Natural killer cell treated with Interleukin-12 subunit alpha and Interleukin-12 subunit beta and Interleukin-15 and Interleukin-18, amount 100 ng/mL, for 72 hours (primary cell): Measurements from ENCODE around the gene ZNF335. TPM values are rescaled to one million over a fixed set of nuclear protein-coding genes. Genes with fewer than 3 reads are reported as not detected.

Experiments used
- ATAC-seq, 2 donors: fragments of 150-1000 bp; cut with Tn5 transposase in 1 of 2; sonication (Bioruptor Pico), chemical (Tn5 transposase) in 1 of 2; 2 replicates each; pipeline ENCODE4 v1.10.0; 2021
- DNase-seq: peaks from one replicate; pipeline ENCODE4 v3.0.0; 2022; ENCODE audit warnings: low spot score
- H3K27ac Mint-ChIP-seq, 2 donors: 1 replicate in 1 of 2; 2 replicates in 1 of 2; pipeline ENCODE4 v1.8.0; 2022; ENCODE audit warnings: mixed read lengths in 2 of 2, mild to moderate bottlenecking in 1 of 2, moderate library complexity in 1 of 2
- H3K27me3 Mint-ChIP-seq, 2 donors: 1 replicate in 1 of 2; 2 replicates in 1 of 2; pipeline ENCODE4 v1.8.0; 2022; ENCODE audit warnings: mixed read lengths in 2 of 2
- H3K36me3 Mint-ChIP-seq: one replicate; pipeline ENCODE4 v1.8.0; 2022; ENCODE audit warnings: mixed read lengths
- H3K4me1 Mint-ChIP-seq, 2 donors: 1 replicate in 1 of 2; 2 replicates in 1 of 2; pipeline ENCODE4 v1.8.0; 2022; ENCODE audit warnings: low read depth in 2 of 2, mixed read lengths in 2 of 2, mild to moderate bottlenecking in 1 of 2
- H3K4me3 Mint-ChIP-seq: one replicate; pipeline ENCODE4 v1.8.0; 2022; ENCODE audit warnings: mixed read lengths
- H3K9me3 Mint-ChIP-seq: 2 replicates; pipeline ENCODE4 v1.8.0; 2022; ENCODE audit warnings: mixed read lengths
- total RNA-seq, 2 donors: library from RNA; stranded (reverse); gene quantifications; one replicate each; pipeline ENCODE4 v1.2.3, GENCODE V29; 2022

The ZNF335 gene
- total RNA-seq, 2 donors from 2014 or later: 44.4 to 62.6 TPM

DNA sequence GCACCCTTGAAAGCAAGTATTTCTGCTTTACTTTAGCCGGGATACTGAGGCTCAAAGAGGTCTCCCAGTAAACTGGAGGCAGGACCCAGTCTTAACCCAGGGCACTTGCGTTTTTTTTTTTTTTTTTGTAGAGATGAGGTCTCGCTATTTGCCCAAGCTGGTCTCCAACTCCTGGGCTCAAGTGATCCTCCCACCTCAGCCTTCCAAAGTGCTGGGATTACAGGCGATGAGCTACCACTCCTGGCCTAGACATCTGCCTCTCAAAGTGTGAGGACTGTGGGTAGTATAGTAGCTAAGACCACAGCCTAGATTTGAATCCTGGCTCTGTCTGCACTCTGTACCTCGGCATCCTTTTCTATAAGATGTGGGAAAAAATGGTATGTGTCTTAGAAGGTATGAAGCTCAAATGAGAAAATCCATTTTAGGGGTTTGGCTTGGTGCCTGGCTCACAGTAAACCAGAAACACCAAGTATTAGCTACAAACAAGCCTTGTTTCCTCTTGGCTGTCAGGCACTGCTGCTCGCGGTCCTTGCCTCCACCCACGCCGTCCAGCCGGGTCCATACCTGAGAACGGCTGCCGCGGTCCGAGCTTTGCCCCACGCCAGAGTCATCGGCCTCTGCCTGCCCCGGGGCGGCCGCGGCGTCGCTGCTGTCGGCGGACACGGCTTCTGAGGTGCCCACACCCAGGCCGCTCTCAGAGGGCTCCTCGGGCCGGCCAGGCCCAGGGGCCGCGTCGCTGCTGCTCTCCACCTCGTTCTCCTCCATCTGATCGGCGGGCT lies 1.2 kb downstream of the ZNF335 start:
- DNase-seq (no peak), ATAC-seq (peak in 1 of 2 donors; percentile 0)

DNA sequence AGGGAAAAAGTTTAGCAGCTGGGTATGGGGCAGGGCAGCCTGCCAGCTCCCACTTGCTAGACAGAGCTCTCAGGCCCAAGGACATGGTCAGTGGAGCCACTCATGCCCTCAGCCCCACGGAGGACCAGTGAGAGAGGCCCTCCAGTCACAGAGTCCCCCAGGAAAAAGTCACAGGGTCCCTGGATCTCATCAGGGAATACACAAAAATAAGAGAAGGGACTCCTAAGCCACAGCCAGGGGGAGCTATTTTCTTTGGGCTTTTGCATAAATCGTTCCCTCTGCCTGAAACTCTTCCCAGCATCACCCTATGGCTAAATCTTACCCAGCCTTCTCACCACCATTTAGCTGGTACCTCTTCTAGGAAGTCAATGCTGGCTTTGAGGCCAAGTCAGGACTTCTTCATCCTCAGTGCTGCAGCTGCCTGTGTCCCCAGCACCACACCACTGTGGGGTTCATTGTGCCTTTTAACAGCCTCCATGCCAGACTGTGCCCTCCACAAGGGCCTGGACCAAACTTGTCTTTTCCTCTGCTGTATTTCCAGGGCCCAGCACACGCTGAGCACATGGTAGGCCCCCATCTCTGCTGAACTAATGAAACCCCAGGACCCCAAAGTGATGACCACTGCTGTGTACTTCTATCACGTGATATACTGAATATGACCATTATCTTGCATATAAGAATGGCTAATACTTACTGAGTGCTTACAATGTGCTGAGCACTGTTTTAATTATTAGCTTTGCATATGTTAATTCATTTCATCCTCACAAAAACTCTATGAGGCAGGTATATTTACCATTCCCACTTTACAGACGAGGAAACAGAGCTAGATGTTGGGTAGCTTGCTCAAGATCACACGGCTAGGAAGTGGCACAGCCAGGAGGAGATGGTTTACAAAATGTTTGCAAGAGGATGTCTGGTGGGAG lies 2.0 kb downstream of the ZNF335 start:
- ATAC-seq: no peak
- DNase-seq: no peak

More for the DNA sequence above, 1.2 kb downstream of the ZNF335 start:
- Mint-ChIP-seq H3K27ac (peak overlapping the region; percentile 95 to 97), H3K4me3 (peak overlapping the region; percentile 99), H3K36me3 (peaks cover 7% of the 10 kb centered on the region), H3K9me3 (no peaks in the 10 kb centered on the region), H3K27me3 (no peaks in the 10 kb centered on the region), H3K4me1 (peaks cover 15 to 22% of the 10 kb centered on the region in 2 donors)

DNA sequence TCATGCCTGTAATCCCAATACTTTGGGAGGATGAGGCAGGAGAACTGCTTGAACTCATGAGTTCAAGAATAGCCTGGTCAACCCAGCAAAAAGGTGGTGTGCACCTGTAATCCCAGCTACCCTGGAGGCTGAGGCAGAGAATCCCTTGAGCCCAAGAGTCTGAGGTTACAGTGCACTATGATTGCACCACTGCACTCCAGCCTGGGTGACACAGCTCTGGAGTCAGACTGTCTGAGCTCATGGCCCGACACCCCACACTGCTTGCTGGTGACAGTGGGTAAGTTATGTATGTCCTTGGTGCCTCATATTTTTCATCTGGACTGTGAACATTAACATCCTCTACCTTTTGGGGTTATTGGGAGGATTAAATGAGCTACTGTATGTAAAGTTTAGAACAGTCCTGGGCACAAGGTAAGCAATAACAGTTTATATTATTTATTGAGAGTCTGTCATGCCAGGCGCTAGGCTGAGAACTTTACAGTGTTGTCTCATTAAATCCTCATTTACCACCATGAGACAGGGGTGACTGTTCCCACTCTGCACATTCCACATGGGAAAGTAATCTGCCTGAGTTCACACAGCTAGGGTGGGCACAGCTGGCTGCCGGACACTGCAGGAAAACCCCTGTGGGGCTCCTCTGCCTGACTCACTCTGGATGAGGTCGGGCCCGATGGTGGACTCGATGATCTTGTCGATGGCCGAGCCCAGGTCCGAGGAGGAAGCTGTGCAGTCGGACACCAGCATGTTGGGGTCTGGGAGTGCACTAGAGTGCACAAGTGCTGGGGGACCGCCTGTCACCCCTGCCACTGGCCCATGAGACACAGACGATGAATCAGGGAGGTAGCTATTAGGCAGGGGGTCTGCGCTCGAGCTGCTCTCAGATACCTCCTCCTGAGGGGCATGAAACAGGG lies 2.9 kb downstream of the ZNF335 start:
- Mint-ChIP-seq H3K36me3 (peaks cover 10% of the 10 kb centered on the region), H3K27ac (peak overlapping the region in 1 of 2 donors; percentile 95)

More for the DNA sequence above, 2.0 kb downstream of the ZNF335 start:
- Mint-ChIP-seq H3K9me3 (no peaks in the 10 kb centered on the region), H3K36me3 (peaks cover 10% of the 10 kb centered on the region), H3K4me3 (peak overlapping the region; percentile 99), H3K27ac (peak overlapping the region; percentile 95 to 97), H3K27me3 (no peaks in the 10 kb centered on the region), H3K4me1 (peaks cover 17 to 22% of the 10 kb centered on the region in 2 donors)

DNA sequence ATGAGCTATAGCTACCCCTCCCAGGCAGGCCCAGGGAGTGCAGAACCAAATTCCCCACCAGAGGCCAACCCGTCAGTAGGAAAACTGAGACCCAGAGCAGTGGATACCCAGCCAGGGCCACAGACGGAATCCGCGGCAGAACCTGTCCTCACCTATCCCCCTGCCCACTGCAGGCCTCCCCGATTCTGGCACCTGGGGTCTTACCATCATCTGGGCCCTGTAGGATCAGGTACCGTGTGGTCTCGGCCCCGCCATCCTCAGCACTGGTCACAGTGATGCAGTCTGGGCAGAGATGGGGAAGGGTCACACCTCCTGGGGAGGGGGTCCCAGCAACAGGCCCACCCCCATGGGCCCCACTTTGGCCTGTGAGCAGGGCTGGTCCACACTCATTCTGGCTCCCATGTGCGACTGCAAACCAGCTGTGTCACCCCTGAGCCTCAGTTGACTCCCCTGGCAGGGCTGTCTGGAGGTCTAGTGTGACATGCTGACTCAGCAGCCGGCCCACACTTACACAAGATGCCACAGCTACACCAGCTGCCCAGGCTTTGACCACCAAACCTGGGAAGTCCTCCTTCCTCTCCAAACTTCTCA lies 3.8 kb downstream of the ZNF335 start:
- peaks cover 10% of the 10 kb centered on the region for H3K36me3 Mint-ChIP-seq
- DNase-seq (no peak), ATAC-seq (no peak)
- no peak overlapping the region for H3K27ac Mint-ChIP-seq
- no peak overlapping the region for H3K4me3 Mint-ChIP-seq
- no peaks in the 10 kb centered on the region for H3K27me3 Mint-ChIP-seq
- H3K4me1 Mint-ChIP-seq: peaks cover 17 to 22% of the 10 kb centered on the region in 2 donors
- H3K9me3 Mint-ChIP-seq: no peaks in the 10 kb centered on the region

More for the DNA sequence above, 2.9 kb downstream of the ZNF335 start:
- H3K4me1 Mint-ChIP-seq: peaks cover 17 to 22% of the 10 kb centered on the region in 2 donors
- ATAC-seq: no peak
- H3K4me3 Mint-ChIP-seq: peak overlapping the region; percentile 99
- no peaks in the 10 kb centered on the region for H3K27me3 Mint-ChIP-seq
- no peak for DNase-seq
- H3K9me3 Mint-ChIP-seq: no peaks in the 10 kb centered on the region

DNA sequence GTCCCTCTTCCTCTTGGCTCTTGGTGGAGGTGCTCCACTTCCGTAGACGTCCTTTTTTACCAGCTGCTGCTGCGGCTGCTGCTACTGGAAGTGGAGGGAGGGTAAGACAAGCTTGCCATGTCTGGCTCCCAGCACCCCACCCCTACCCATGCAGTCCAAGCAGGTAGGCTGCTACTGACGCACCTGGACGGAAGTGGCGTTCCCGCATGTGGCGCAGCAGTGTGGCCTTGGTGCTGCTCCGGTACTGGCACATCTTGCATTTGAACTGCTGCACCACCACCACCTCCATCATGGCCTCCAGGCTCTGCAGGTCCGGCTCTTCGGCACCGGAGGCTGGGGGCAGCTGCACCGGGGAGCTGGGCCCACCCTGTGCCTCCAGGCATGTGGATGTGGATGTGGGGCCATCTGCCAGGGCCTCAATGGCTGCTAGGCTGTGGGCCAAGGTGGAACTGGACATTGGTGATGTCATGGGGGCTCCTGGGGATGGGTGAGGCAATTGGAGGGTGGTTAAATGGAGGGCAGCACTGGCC lies 4.4 kb downstream of the ZNF335 start:
- DNase-seq (no peak), ATAC-seq (no peak)
- Mint-ChIP-seq H3K4me3 (no peak overlapping the region), H3K4me1 (peaks cover 16 to 20% of the 10 kb centered on the region in 2 donors), H3K27ac (no peak overlapping the region), H3K36me3 (peaks cover 8% of the 10 kb centered on the region), H3K27me3 (no peaks in the 10 kb centered on the region), H3K9me3 (no peaks in the 10 kb centered on the region)

DNA sequence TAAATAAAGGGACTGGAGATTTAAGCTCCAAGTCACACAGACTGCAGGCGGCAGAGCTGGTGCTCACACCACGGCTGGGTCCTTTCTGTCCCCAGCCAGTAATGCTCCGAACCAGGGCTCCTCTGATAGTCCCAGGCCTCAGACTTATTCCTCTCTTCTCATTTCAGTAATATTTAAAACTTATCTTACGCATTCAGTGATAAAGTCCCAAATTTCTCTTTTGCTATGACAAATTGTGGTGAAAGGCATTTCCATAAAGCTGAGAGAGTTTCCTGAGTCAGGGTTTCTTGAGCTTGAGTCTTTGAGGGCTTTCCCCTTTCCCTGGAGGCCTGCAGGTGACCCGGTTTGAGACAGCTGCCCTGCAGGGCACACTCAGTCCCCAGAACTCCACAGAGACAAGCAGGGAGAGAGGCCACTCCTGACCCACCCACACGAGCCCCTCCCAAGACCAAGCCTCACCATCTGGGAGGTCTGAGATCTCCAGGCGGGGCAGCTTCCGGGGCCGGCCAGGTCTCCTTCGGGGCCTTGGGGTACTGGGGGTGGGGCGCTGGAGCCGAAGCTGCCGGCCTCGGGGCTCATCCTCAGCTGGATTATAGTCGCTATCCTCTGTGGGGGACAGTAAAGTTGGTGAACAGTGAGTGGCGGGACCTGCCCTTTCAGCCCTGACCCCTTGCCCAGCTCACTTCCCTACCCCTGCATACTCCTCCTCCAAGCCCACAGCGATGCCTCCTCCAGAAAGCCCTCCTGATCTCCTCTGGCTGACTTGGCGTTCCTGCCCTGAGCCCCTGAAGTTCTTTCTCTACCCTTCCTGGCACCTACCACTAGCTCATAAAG lies 6.6 kb downstream of the ZNF335 start:
- Mint-ChIP-seq H3K4me1 (peaks cover 10 to 13% of the 10 kb centered on the region in 2 donors), H3K36me3 (peaks cover 4% of the 10 kb centered on the region), H3K4me3 (no peak overlapping the region), H3K27me3 (no peaks in the 10 kb centered on the region), H3K9me3 (no peaks in the 10 kb centered on the region), H3K27ac (no peak overlapping the region)
- DNase-seq: no peak
- ATAC-seq: no peak

DNA sequence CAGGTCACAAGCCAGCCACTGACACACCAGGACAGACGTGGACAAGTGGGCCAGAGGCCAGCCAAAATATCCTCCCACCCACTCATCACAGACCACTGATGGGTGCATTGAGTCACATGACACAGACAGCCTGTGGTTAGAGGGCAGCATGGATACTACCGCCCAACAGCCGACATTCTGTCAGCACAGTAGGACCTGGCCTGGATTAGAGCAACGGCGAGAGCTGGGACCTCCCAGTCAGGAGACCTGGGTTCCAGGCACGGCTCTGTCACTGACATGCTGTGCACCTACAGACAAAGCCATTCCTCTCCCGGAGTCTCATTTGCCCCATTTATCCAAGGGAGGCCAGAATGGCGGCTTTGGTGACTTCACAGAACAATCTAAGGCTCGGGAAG lies 8.0 kb downstream of the ZNF335 start:
- Mint-ChIP-seq H3K4me1 (peaks cover 0 to 3% of the 10 kb centered on the region in 2 donors), H3K4me3 (no peak overlapping the region), H3K9me3 (no peaks in the 10 kb centered on the region), H3K27ac (no peak overlapping the region), H3K27me3 (no peaks in the 10 kb centered on the region), H3K36me3 (peaks cover 4% of the 10 kb centered on the region)
- ATAC-seq (no peak), DNase-seq (no peak)

DNA sequence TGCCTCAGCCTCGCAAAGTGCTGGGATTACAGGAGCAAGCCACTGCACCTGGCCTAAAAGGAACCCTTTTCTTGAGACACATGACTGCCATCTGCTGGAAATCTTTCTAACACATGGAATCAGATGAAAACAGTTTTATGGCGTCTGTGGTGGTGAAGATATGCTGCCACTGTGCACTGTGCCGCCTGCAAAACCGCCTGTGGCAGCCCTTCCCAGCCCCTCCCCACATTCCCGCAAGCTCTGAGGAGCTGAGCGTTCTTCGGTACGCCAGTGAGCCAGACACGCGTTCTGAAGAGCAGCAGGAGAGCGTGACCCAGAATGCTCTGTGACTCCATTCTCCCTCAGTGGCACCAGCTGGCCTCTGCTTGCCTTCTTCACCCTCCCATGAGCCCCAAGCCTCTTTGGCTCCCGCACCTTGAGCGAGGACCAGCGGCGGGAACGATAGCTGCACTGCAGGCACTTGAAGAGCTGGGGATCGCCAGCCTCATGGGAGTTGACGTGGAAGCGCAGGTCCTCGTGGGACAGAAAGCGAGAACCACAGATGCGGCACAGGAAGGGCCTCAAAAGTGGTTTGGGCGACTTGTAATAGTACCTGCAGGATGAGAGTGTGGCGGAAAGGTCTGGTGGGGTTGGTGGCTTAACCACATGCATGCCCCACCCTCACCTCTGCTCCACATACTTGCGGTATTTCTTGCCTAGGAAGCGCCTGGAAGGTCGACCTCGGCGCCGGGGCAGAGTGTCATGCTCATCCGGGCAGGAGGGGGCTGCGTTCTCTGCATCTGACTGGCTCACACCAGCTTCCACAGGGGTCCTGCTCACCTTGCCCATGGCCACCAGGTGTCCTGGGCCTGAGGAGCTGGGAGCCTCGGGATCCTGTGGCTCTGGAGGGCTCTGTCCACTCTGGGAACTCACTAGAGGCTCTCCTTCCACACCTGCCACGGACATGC lies 8.7 kb downstream of the ZNF335 start:
- no peak for ATAC-seq
- peaks cover 0 to 3% of the 10 kb centered on the region in 2 donors for H3K4me1 Mint-ChIP-seq
- H3K9me3 Mint-ChIP-seq: no peaks in the 10 kb centered on the region

DNA sequence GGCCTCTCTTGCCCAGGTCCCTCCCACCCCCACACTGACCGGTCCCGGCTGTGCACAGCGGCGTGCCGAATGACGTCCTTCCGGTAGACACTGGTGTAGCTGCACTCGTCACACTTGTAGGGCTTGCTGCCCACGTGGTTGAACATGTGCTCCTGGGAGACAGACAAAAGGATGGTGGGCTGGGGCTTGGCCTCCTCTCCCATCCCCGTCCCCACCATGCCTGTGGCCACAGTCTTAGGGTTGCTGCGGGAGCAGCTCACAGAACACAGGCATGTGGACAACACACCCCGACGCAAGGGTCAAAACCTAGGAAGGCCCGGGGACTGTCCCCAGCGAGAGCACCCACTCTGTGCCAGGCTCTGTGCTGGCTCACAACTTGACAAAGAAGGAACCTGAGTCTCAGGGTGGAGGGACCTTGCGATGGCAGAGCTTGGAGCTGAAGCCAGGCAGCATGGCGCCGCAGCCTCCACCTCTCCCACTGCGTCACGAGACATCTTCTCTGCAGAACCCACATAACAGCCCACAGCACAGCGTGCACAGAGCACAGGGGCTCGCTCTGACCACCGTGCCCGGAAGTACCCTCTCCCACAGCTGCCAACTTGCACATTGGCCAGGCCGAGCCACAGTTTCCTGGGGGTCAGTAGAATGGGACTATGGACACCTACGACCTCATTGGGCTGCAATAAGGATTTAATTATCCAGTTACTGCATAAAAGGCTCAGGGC lies 9.8 kb downstream of the ZNF335 start:
- H3K36me3 Mint-ChIP-seq: peaks cover 9% of the 10 kb centered on the region
- no peak for ATAC-seq
- H3K27me3 Mint-ChIP-seq: no peaks in the 10 kb centered on the region
- no peak overlapping the region for H3K27ac Mint-ChIP-seq
- peaks cover 0 to 3% of the 10 kb centered on the region in 2 donors for H3K4me1 Mint-ChIP-seq
- no peak overlapping the region for H3K4me3 Mint-ChIP-seq
- no peak for DNase-seq
- H3K9me3 Mint-ChIP-seq: no peaks in the 10 kb centered on the region

More for the DNA sequence above, 8.7 kb downstream of the ZNF335 start:
- DNase-seq: no peak
- peaks cover 9% of the 10 kb centered on the region for H3K36me3 Mint-ChIP-seq
- H3K4me3 Mint-ChIP-seq: no peak overlapping the region
- H3K27me3 Mint-ChIP-seq: no peaks in the 10 kb centered on the region
- peak overlapping the region in 1 of 2 donors; percentile 50 for H3K27ac Mint-ChIP-seq

DNA sequence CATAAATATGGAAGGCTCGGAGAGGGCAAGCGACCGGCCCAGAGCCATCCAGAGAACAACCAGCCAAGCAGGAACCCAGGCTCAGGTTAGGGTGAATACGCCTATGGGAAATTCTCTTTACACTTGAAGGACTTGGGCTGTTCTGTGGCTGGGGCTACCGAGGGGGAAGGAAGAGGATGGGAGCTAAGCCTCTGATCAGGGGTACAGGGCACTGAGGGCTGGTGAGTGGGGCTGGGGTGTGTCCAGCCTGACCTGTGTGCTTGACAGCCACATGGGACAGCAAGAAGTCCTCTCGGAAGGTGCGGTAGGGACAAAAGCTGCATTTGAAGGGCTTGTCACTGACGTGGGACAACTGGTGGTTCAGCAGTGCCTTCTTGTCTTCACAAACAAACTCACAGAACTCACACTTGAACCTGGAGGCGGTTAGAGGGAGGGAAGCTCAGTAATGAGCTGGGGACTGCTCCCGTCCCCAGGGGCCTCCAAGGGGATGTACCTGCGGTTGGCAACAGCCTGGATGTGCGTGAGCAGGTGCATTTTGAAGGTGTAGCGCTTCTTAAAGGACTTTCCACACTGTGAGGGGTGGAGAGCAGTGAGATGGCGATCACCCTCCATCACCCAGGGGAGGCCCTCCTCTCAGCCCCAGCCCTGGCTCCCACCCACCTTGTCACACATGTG lies 11.9 kb downstream of the ZNF335 start:
- ATAC-seq (no peak), DNase-seq (no peak)
- Mint-ChIP-seq H3K4me3 (no peak overlapping the region), H3K9me3 (no peaks in the 10 kb centered on the region), H3K27ac (no peak overlapping the region), H3K27me3 (no peaks in the 10 kb centered on the region), H3K4me1 (no peaks in the 10 kb centered on the region), H3K36me3 (peaks cover 4% of the 10 kb centered on the region)
